Measurements from ENCODE around the gene XYLT1. TPM values are rescaled to one million over a fixed set of nuclear protein-coding genes. Genes with fewer than 3 reads are reported as not detected.
A peak's percentile ranks its signal among the peaks of the same experiment; 100 is the strongest.

The XYLT1 gene
- total and polyA plus RNA-seq, 4 experiments from 2014 or later = 1.4 to 48.5 (median 24.5) TPM

DNA sequence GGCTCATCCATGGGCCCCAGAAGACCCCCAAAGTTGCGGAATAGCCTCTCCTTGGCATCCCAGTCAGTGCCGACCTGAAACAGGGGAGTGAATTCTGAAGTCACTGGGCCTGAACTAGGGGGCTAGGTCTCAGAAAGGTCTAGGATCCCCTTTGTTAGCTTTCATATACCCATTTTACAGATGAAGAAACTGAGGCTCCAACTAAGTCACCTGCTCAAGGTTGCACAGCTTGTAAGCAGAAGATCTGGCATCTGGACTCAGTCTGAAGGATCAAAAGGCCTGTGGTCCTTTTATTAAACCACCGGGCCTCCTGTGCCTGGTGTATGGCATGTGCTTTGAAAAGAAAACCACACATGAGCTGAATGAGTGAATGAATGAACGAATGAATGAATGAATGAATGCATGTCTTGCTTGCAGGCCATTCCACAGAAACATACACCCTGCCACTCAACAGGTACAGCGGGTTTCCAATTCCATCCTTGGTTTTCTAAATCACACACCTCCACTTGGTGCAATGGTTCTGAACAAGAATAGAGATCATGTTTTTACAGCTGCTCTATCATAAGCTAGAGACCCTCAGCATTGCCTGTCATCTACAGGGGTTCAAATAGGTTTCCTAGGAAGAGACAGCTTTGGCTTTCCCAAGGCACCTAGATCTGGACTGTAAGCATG is 352.7 kb downstream of the XYLT1 start:
- Mint-ChIP-seq H3K4me3 (no peak overlapping the region), H3K27ac (peak overlapping the region in 1 of 7 donors; percentile 20), H3K9me3 (peaks cover 0 to 2% (median 0%) of the 10 kb centered on the region in 8 donors), H3K27me3 (no peaks in the 10 kb centered on the region), H3K4me1 (peaks cover 0 to 2% (median 0%) of the 10 kb centered on the region in 4 donors), H3K36me3 (peaks cover 46 to 51% of the 10 kb centered on the region in 2 donors)
- H3K4me3 ChIP-seq (ENCODE audit: low read length in 2 of 2) = no peak overlapping the region
- H3K36me3 ChIP-seq (ENCODE audit: insufficient read depth, low read length) = peaks cover 4% of the 10 kb centered on the region
- ChIA-PET POLR2A (ENCODE audit: partially characterized antibody) (interaction anchor here (1.1 kb wide), 1 partner anchor 9 kb away, joined by 3 read pairs; no protein-coding TSS in a partner anchor), CTCF (ENCODE audit: partially characterized antibody) (no interaction called here)
- H3K9me3 ChIP-seq (ENCODE audit: control insufficient read depth in 1 of 2, low read length in 2 of 2) = no peaks in the 10 kb centered on the region
- intact Hi-C loops (cut with micrococcal nuclease) = no loop called here
- H3K27me3 ChIP-seq (ENCODE audit: insufficient read depth, low read length) = no peaks in the 10 kb centered on the region
- no peak for DNase-seq
- no peaks in the 10 kb centered on the region for H3K4me1 ChIP-seq (ENCODE audit: insufficient read depth, low read length)
- H3K27ac ChIP-seq (ENCODE audit: low read depth, low read length) = no peak overlapping the region

DNA sequence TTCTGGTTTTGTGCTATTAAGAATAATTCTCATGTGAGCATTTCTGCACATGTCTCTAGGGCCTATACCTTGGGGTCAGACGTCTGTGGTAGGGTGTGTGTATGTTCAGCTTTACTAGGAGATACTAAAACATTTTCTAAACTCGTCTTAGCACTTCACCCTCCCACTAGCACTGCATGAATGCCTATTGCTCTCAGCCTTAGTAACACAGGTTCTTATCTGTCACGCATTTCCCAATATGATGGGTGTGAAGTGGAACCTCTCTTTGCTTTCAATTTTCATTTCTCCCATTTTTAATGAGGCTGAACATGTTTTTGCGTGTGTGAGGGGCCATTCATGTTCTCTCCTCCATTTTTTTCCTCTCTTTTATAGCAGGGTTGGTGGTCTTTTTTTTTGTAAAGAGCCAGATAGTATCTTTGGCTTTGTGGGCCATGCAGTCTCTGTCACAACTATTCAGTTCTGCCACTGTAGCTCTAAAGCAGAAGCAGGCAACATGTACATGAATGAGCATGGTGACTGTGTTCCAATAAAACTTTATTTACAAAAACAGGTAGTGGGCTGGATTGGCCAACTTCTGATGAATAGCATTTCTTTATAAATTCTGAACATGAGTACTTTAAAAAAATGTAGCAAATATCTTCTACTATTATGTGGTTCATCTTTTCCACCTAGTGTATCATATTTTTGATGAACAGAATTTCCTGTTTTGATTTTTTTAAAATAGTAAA is 354.0 kb downstream of the XYLT1 start:
- Mint-ChIP-seq H3K27ac (no peak overlapping the region), H3K36me3 (peaks cover 45 to 47% of the 10 kb centered on the region in 2 donors), H3K4me3 (no peak overlapping the region), H3K27me3 (no peaks in the 10 kb centered on the region), H3K9me3 (peaks cover 0 to 2% (median 0%) of the 10 kb centered on the region in 8 donors), H3K4me1 (peaks cover 0 to 2% (median 0%) of the 10 kb centered on the region in 4 donors)
- intact Hi-C loops (cut with micrococcal nuclease) = no loop called here
- Histone ChIP-seq H3K4me3 (ENCODE audit: low read length in 2 of 2) (no peak overlapping the region), H3K9me3 (ENCODE audit: control insufficient read depth in 1 of 2, low read length in 2 of 2) (no peaks in the 10 kb centered on the region), H3K4me1 (ENCODE audit: insufficient read depth, low read length) (no peaks in the 10 kb centered on the region), H3K27ac (ENCODE audit: low read depth, low read length) (no peak overlapping the region), H3K27me3 (ENCODE audit: insufficient read depth, low read length) (no peaks in the 10 kb centered on the region), H3K36me3 (ENCODE audit: insufficient read depth, low read length) (peaks cover 4% of the 10 kb centered on the region)
- ChIA-PET CTCF (ENCODE audit: partially characterized antibody) (no interaction called here), POLR2A (ENCODE audit: partially characterized antibody) (no interaction called here)
- DNase-seq = no peak

DNA sequence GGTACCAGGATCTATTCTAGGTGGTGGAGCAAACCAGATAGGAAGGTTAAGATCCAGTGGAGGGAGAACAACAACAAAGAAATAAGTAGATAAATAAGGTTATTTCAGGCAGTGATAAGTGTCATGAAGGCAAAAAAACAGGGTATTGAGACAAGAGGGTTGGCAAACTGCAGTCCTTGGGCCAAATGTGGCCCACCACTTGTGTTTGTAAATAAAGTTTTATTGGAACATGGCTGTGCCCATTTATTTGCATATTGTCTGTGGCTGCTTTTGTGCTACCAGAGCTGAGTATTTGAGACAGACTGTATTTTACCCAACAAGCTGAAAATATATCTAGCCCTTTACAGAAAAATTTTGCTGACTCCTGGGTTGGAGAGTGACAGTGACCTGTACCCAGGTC is 361.3 kb downstream of the XYLT1 start:
- H3K27ac Mint-ChIP-seq = no peak overlapping the region
- peaks cover 0 to 2% (median 0%) of the 10 kb centered on the region in 8 donors for H3K9me3 Mint-ChIP-seq
- no peak overlapping the region for H3K27ac ChIP-seq (ENCODE audit: low read depth, low read length)
- no peaks in the 10 kb centered on the region for H3K36me3 ChIP-seq (ENCODE audit: insufficient read depth, low read length)
- H3K27me3 Mint-ChIP-seq = no peaks in the 10 kb centered on the region
- no peaks in the 10 kb centered on the region for H3K9me3 ChIP-seq (ENCODE audit: control insufficient read depth in 1 of 2, low read length in 2 of 2)
- H3K4me3 Mint-ChIP-seq = no peak overlapping the region
- no peaks in the 10 kb centered on the region for H3K27me3 ChIP-seq (ENCODE audit: insufficient read depth, low read length)
- POLR2A ChIA-PET (ENCODE audit: partially characterized antibody) = interaction anchor here (1.0 kb wide), 1 partner anchor 9 kb away, joined by 3 read pairs; no protein-coding TSS in a partner anchor
- peaks cover 18 to 49% of the 10 kb centered on the region in 2 donors for H3K36me3 Mint-ChIP-seq
- no peak for DNase-seq
- CTCF ChIA-PET (ENCODE audit: partially characterized antibody) = interaction anchor here (0.8 kb wide), 1 partner anchor 249 kb away, joined by 3 read pairs; no protein-coding TSS in a partner anchor
- peaks cover 5 to 14% (median 9%) of the 10 kb centered on the region in 4 donors for H3K4me1 Mint-ChIP-seq
- no peak overlapping the region for H3K4me3 ChIP-seq (ENCODE audit: low read length in 2 of 2)
- intact Hi-C loops (cut with micrococcal nuclease) = no loop called here
- H3K4me1 ChIP-seq (ENCODE audit: insufficient read depth, low read length) = peaks cover 10% of the 10 kb centered on the region

DNA sequence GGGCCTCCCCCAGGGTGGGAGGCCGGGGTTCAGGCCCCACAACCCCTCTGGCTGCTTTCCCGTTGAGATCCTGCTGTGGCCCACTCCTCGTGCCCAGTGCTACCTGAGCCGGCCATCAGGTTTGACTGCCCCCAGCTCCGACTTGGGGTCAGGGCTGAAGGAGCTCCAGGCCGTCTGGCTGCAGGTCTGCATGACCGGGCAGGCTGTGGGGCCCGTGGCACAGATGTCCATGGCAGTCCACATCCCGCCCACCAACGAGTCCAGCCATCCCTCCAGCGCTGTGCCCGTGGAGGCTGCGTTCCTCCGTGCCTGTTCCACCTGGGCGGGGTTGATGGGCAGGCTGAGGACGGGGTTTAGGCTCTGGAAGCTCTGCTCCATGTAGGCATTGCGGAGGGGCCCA is 362.2 kb downstream of the XYLT1 start:
- Mint-ChIP-seq H3K4me1 (peaks cover 5 to 14% (median 9%) of the 10 kb centered on the region in 4 donors), H3K36me3 (peaks cover 18 to 45% of the 10 kb centered on the region in 2 donors), H3K9me3 (peaks cover 0 to 2% (median 0%) of the 10 kb centered on the region in 8 donors), H3K27me3 (no peaks in the 10 kb centered on the region), H3K27ac (no peak overlapping the region), H3K4me3 (no peak overlapping the region)
- intact Hi-C loops (cut with micrococcal nuclease) = no loop called here
- CTCF ChIA-PET (ENCODE audit: partially characterized antibody) = no interaction called here
- no peak for DNase-seq
- H3K27ac ChIP-seq (ENCODE audit: low read depth, low read length) = no peak overlapping the region
- H3K4me3 ChIP-seq (ENCODE audit: low read length in 2 of 2) = no peak overlapping the region
- H3K9me3 ChIP-seq (ENCODE audit: control insufficient read depth in 1 of 2, low read length in 2 of 2) = no peaks in the 10 kb centered on the region
- POLR2A ChIA-PET (ENCODE audit: partially characterized antibody) = no interaction called here
- peaks cover 10% of the 10 kb centered on the region for H3K4me1 ChIP-seq (ENCODE audit: insufficient read depth, low read length)
- no peaks in the 10 kb centered on the region for H3K36me3 ChIP-seq (ENCODE audit: insufficient read depth, low read length)
- H3K27me3 ChIP-seq (ENCODE audit: insufficient read depth, low read length) = no peaks in the 10 kb centered on the region

DNA sequence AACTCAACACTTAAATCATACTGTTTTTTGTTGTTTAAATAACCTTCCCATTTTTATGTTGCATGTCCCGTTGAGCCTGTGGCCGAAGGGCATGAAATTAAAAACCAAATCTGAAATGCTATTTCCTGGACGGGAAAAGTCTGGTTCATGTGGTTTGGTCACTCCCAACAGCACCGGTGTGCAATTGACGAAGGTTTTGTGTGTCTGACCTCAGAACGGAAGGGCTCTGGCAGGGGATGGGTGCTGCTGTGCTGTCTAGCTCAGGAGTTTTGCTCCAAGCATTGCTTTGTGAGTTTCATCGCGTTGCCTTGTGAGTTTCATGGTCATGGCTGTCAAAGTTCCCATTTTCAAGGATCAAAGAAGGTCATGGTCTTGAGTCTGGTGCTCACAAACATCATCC is 363.3 kb downstream of the XYLT1 start:
- no peak for DNase-seq
- Histone ChIP-seq H3K27me3 (ENCODE audit: insufficient read depth, low read length) (no peaks in the 10 kb centered on the region), H3K9me3 (ENCODE audit: control insufficient read depth in 1 of 2, low read length in 2 of 2) (no peaks in the 10 kb centered on the region), H3K36me3 (ENCODE audit: insufficient read depth, low read length) (no peaks in the 10 kb centered on the region), H3K4me1 (ENCODE audit: insufficient read depth, low read length) (peaks cover 10% of the 10 kb centered on the region), H3K27ac (ENCODE audit: low read depth, low read length) (no peak overlapping the region), H3K4me3 (ENCODE audit: low read length in 2 of 2) (no peak overlapping the region)
- POLR2A ChIA-PET (ENCODE audit: partially characterized antibody) = no interaction called here
- H3K4me1 Mint-ChIP-seq = peaks cover 5 to 14% (median 9%) of the 10 kb centered on the region in 4 donors
- no peak overlapping the region for H3K4me3 Mint-ChIP-seq
- H3K27me3 Mint-ChIP-seq = no peaks in the 10 kb centered on the region
- H3K9me3 Mint-ChIP-seq = peaks cover 0 to 2% (median 0%) of the 10 kb centered on the region in 8 donors
- CTCF ChIA-PET (ENCODE audit: partially characterized antibody) = no interaction called here
- H3K36me3 Mint-ChIP-seq = peaks cover 17 to 46% of the 10 kb centered on the region in 2 donors
- intact Hi-C loops (cut with micrococcal nuclease) = no loop called here
- H3K27ac Mint-ChIP-seq = peak overlapping the region in 1 of 7 donors; percentile 22

DNA sequence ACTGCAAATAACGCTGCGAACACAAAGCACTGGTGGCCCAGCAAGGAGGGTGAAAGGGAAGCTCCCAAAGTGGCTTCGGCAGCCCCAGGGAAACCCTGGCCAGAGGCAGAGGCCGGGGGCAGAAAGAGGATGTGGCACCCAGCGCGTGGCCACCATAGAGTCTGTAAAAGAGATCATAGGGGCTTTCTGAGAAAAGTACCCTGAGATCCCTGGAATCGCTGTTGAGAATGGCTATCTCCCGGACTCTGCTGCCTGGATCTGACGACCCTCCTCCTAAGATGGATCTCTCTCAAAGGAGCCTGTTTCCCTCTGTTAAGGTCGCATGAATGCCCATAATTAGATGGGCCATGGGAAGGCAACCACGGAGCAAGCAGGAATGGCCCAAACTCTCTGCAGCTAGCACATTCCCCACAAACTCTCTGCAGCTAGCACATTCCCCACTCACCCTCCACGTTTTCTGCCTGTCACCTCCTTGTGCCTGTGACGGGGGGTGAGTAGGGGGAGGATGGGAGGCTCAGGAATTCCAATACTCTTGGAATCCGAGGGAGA is 364.4 kb downstream of the XYLT1 start:
- intact Hi-C loops (cut with micrococcal nuclease) = no loop called here
- H3K4me3 ChIP-seq (ENCODE audit: low read length in 2 of 2) = no peak overlapping the region
- peaks cover 12 to 42% of the 10 kb centered on the region in 2 donors for H3K36me3 Mint-ChIP-seq

DNA sequence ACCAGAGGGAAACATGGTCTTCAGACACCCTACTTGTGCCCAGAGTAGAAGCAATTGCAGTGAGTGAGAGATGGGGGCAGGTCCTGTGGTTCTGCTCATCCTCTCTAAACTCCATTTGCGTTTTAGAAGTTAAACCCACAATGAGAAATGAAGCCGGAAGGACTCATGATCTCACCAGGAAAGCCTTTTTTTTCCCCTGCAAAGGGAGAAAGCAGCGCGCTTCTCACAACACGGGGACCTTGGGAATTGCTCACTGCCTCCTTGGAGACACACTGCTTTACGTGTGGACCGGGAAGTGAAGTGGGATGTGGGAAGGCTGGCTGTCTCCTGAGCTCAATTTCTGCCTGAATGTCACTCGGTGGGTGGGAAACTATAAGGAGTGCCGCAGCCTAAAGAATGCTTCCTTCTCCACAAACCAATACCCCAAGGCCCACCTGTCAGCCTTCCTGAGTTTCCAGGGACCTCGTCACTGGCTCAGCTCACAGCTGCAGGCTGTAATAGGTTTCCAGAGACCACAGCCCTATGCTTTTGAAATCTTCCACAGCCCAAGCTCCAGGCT is 365.4 kb downstream of the XYLT1 start:
- Histone ChIP-seq H3K4me1 (ENCODE audit: insufficient read depth, low read length) (peaks cover 10% of the 10 kb centered on the region), H3K27ac (ENCODE audit: low read depth, low read length) (no peak overlapping the region), H3K4me3 (ENCODE audit: low read length in 2 of 2) (no peak overlapping the region), H3K9me3 (ENCODE audit: control insufficient read depth in 1 of 2, low read length in 2 of 2) (no peaks in the 10 kb centered on the region), H3K27me3 (ENCODE audit: insufficient read depth, low read length) (no peaks in the 10 kb centered on the region), H3K36me3 (ENCODE audit: insufficient read depth, low read length) (no peaks in the 10 kb centered on the region)
- Mint-ChIP-seq H3K36me3 (peaks cover 11 to 36% of the 10 kb centered on the region in 2 donors), H3K4me3 (peak overlapping the region in 5 of 8 donors; percentile 5 to 43 (median 17)), H3K27me3 (no peaks in the 10 kb centered on the region), H3K9me3 (peaks cover 0 to 3% (median 0%) of the 10 kb centered on the region in 8 donors), H3K4me1 (peaks cover 5 to 14% (median 9%) of the 10 kb centered on the region in 4 donors), H3K27ac (peak overlapping the region in 4 of 7 donors; percentile 2 to 63 (median 36))
- intact Hi-C loops (cut with micrococcal nuclease) = no loop called here
- POLR2A ChIA-PET (ENCODE audit: partially characterized antibody) = no interaction called here
- peak in 1 of 5 donors; percentile 3 for DNase-seq
- CTCF ChIA-PET (ENCODE audit: partially characterized antibody) = no interaction called here

More for the DNA sequence above, 364.4 kb downstream of the XYLT1 start:
- H3K27me3 Mint-ChIP-seq = no peaks in the 10 kb centered on the region
- Histone ChIP-seq H3K9me3 (ENCODE audit: control insufficient read depth in 1 of 2, low read length in 2 of 2) (no peaks in the 10 kb centered on the region), H3K36me3 (ENCODE audit: insufficient read depth, low read length) (no peaks in the 10 kb centered on the region), H3K4me1 (ENCODE audit: insufficient read depth, low read length) (peaks cover 10% of the 10 kb centered on the region), H3K27ac (ENCODE audit: low read depth, low read length) (no peak overlapping the region), H3K27me3 (ENCODE audit: insufficient read depth, low read length) (no peaks in the 10 kb centered on the region)
- POLR2A ChIA-PET (ENCODE audit: partially characterized antibody) = no interaction called here
- peaks cover 0 to 2% (median 0%) of the 10 kb centered on the region in 8 donors for H3K9me3 Mint-ChIP-seq
- no peak for DNase-seq
- CTCF ChIA-PET (ENCODE audit: partially characterized antibody) = no interaction called here
- peaks cover 5 to 14% (median 9%) of the 10 kb centered on the region in 4 donors for H3K4me1 Mint-ChIP-seq
- H3K27ac Mint-ChIP-seq = no peak overlapping the region
- no peak overlapping the region for H3K4me3 Mint-ChIP-seq
